Kidney (tissue), 14 donors: ENCODE data around the gene ADORA2A. TPM values are rescaled to one million over a fixed set of nuclear protein-coding genes. Genes with fewer than 3 reads are reported as not detected.

Source experiments
- DNase-seq, 5 donors: peaks; one replicate each; pipeline ENCODE4 v3.0.0-alpha.2; 2013 to 2020
- FAIRE-seq: peaks from 2 replicates; lab custom pipeline; 2012; peaks lifted over from hg19 to GRCh38; lab: Jason Lieb, UNC
- H3K27ac ChIP-seq, 2 donors: one replicate each; pipeline ENCODE4 v1.7.0; 2013; ENCODE audit warnings: low read depth in 2 of 2, low read length in 2 of 2, inconsistent platforms in 1 of 2
- H3K27me3 ChIP-seq: one replicate; pipeline ENCODE4 v1.7.1; 2013; ENCODE audit warnings: low read length, inconsistent platforms; ENCODE audit not compliant: control insufficient read depth, insufficient read depth
- H3K36me3 ChIP-seq, 3 donors: one replicate each; pipeline versions ENCODE4 v1.7.0 to v1.7.1; 2013; ENCODE audit warnings: low read length in 3 of 3, control low read depth in 1 of 3, inconsistent platforms in 1 of 3; ENCODE audit not compliant: insufficient read depth in 3 of 3, control insufficient read depth in 2 of 3
- H3K4me1 ChIP-seq, 3 donors: one replicate each; pipeline versions ENCODE4 v1.7.0 to v1.7.1; 2013; ENCODE audit warnings: low read length in 3 of 3, inconsistent platforms in 1 of 3, low read depth in 1 of 3; ENCODE audit not compliant: control insufficient read depth in 2 of 3, insufficient read depth in 2 of 3
- H3K4me3 ChIP-seq, 3 donors: one replicate each; pipeline versions ENCODE4 v1.7.0 to v1.8.1; 2013; ENCODE audit warnings: low read length in 3 of 3, control low read depth in 1 of 3, inconsistent platforms in 1 of 3
- H3K9ac ChIP-seq, 3 donors: one replicate each; pipeline versions ENCODE4 v1.7.0 to v1.7.1; 2013; ENCODE audit warnings: low read length in 3 of 3, control low read depth in 1 of 3, inconsistent platforms in 1 of 3
- H3K9me3 ChIP-seq, 3 donors: one replicate each; pipeline versions ENCODE4 v1.7.0 to v1.7.1; 2013; ENCODE audit warnings: low read length in 3 of 3, control low read depth in 1 of 3, inconsistent platforms in 1 of 3; ENCODE audit not compliant: control insufficient read depth in 2 of 3, insufficient read depth in 1 of 3
- CTCF ChIP-seq: IDR thresholded peaks from 3 replicates; pipeline ENCODE4 v1.5.1; 2012; ENCODE audit warnings: mild to moderate bottlenecking, moderate library complexity, borderline replicate concordance; ENCODE audit not compliant: insufficient read depth; ENCODE audit errors: extremely low read depth
- intact Hi-C: fragments of 100-400 bp; cut with DNase I; formaldehyde crosslinking; loops from one replicate; pipeline ENCODE4 v1.11.1; 2022
- polyA plus RNA-seq: library from polyadenylated mRNA; stranded (reverse); fragments of 350-450 nt; fragmentation: Illumina TruSeq; extraction: RNeasy Lipid Tissue Mini Kit (QIAGEN cat#74804); gene quantifications from one replicate; pipeline ENCODE4 v1.2.3, GENCODE V29; 2014; ENCODE audit warnings: low read depth, low replicate concordance; ENCODE audit not compliant: insufficient read depth
- total RNA-seq: library from RNA; stranded (reverse); fragmentation: NEBNext Ultra II Directional; extraction: Animal tissue kit (Norgen Biotek cat#: 25700); gene quantifications from one replicate; pipeline ENCODE4 v1.2.1, GENCODE V29; 2021
- donor health status: control.
- donor health status: control.
- donor health status: control.
- donor health status: control.
- donor health status: control.
- donor health status: DM: yes; HTN: yes; CAD: no.
- donor health status: Normal renal cell carcinoma (clear cell type).

The ADORA2A gene
- total and polyA plus RNA-seq, 2 donors from 2014 or later: 6.1 to 6.9 TPM

DNA sequence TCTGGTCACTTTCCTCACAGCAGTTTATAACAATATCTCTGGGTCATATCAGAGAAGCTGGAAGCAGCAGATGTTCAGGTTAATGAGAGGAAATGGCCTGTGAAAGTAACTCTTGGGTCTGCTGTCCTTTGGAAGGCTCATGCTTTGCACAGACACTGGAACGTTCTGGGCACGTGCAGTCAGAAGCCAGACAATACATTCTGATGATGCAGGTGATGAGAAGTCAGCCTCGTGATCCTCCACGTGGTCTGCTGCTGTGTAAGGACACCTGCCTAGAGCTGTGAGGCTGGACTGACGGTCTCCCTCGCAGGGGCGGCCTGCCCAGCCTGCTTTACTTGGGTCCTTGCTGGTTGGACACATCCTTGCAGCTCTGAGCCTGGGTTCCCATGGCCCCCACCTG is 18.8 kb upstream of the ADORA2A start:
- Histone ChIP-seq H3K9ac (no peak overlapping the region), H3K27me3 (no peaks in the 10 kb centered on the region), H3K4me3 (no peak overlapping the region), H3K9me3 (no peaks in the 10 kb centered on the region), H3K27ac (no peak overlapping the region), H3K4me1 (peaks cover 2 to 27% (median 5%) of the 10 kb centered on the region in 3 donors), H3K36me3 (no peaks in the 10 kb centered on the region)
- DNase-seq (peak in 1 of 5 donors; percentile 73), FAIRE-seq (no peak)
- intact Hi-C loops: no loop called here
- no peak for TF ChIP-seq CTCF

GRCh38 chr22:24409707-24410106 is 17.7 kb upstream of the ADORA2A start:
- intact Hi-C loops: no loop called here
- no peak for TF ChIP-seq CTCF
- Histone ChIP-seq H3K36me3 (no peaks in the 10 kb centered on the region), H3K9ac (no peak overlapping the region), H3K27ac (no peak overlapping the region), H3K27me3 (no peaks in the 10 kb centered on the region), H3K9me3 (no peaks in the 10 kb centered on the region), H3K4me1 (peaks cover 2 to 24% (median 9%) of the 10 kb centered on the region in 3 donors), H3K4me3 (no peak overlapping the region)
- FAIRE-seq (no peak), DNase-seq (no peak)

- Histone ChIP-seq H3K27ac (no peak overlapping the region), H3K9ac (no peak overlapping the region), H3K36me3 (peaks cover 0 to 1% (median under 1%) of the 10 kb centered on the region in 3 donors), H3K9me3 (no peaks in the 10 kb centered on the region), H3K27me3 (no peaks in the 10 kb centered on the region), H3K4me3 (no peak overlapping the region), H3K4me1 (peaks cover 2 to 22% (median 9%) of the 10 kb centered on the region in 3 donors)
- no peak for TF ChIP-seq CTCF
- no peak for FAIRE-seq
- peak in 1 of 5 donors; percentile 46 for DNase-seq
- intact Hi-C loops: no loop called here
These were observed 17.1 kb upstream of the ADORA2A start for GRCh38 chr22:24410110-24410856.
